DMS79 (cell line): Measurements from ENCODE around the gene C6orf89.
"Not testable (repeated sequence)": the region's sequence is repeated elsewhere in the genome, so short reads cannot be mapped to it uniquely, and the experiment has no call there.

Experiments
- DNase-seq: peaks from one replicate; lab custom pipeline; 2025; lab: John Stamatoyannopoulos, UW

C6orf89 gene

GRCh38 chr6:36947570-36948351 is 62.0 kb downstream of the C6orf89 start:
- no peak for DNase-seq

GRCh38 chr6:36949076-36949475 is 63.3 kb downstream of the C6orf89 start:
- not testable (repeated sequence) for DNase-seq

GRCh38 chr6:36949636-36950035 is 63.9 kb downstream of the C6orf89 start:
- no peak for DNase-seq

GRCh38 chr6:36953931-36954261 is 68.1 kb downstream of the C6orf89 start:
- no peak for DNase-seq

GRCh38 chr6:36954262-36954931 is 68.6 kb downstream of the C6orf89 start, which contains the start of gene PI16:
Gene PI16 (plus strand): TSS chr6:36954738. CDS start chr6:36954761, 23 bp downstream.
- DNase-seq, result no peak

GRCh38 chr6:36955136-36955535 is 69.4 kb downstream of the C6orf89 start:
- DNase-seq, result no peak

- DNase-seq, result no peak
Measured at GRCh38 chr6:36955671-36956445, 70.1 kb downstream of the C6orf89 start.

GRCh38 chr6:36956446-36956820 is 70.7 kb downstream of the C6orf89 start:
- no peak for DNase-seq

- no peak for DNase-seq
Measured at GRCh38 chr6:36957773-36958271, 72.1 kb downstream of the C6orf89 start.

- no peak for DNase-seq
Measured at GRCh38 chr6:36958775-36959554, 73.2 kb downstream of the C6orf89 start.

GRCh38 chr6:36959555-36960250 is 74.0 kb downstream of the C6orf89 start:
- DNase-seq, result no peak

- no peak for DNase-seq
Measured at GRCh38 chr6:36961441-36962435, 76.0 kb downstream of the C6orf89 start.

- DNase-seq, result no peak
Measured at GRCh38 chr6:36962874-36963273, 77.1 kb downstream of the C6orf89 start.

GRCh38 chr6:36963451-36964290 is 77.9 kb downstream of the C6orf89 start:
- peak; percentile 78 for DNase-seq

GRCh38 chr6:36964349-36964748 is 78.6 kb downstream of the C6orf89 start:
- DNase-seq, result no peak

- DNase-seq, result no peak
Measured at GRCh38 chr6:36964908-36965307, 79.2 kb downstream of the C6orf89 start.

GRCh38 chr6:36967301-36967700 is 81.5 kb downstream of the C6orf89 start:
- DNase-seq, result no peak

GRCh38 chr6:36967757-36968156 is 82.0 kb downstream of the C6orf89 start:
- no peak for DNase-seq
